Sigmoid colon (tissue), 4 donors: ENCODE measurements around the gene TMEFF2.

Experiments used
- EP300 ChIP-seq, 4 donors: sonication (generic); formaldehyde crosslinking; IDR thresholded peaks; one replicate each; pipeline ENCODE4 v1.6.1; 2017; ENCODE audit warnings: antibody characterized with exemption in 4 of 4
- POLR2A ChIP-seq, 2 donors: fragments of 450-650 bp; IDR thresholded peaks; one replicate each; pipeline ENCODE4 v1.6.1; 2016; ENCODE audit warnings: antibody characterized with exemption in 2 of 2, mild to moderate bottlenecking in 2 of 2, moderate library complexity in 2 of 2
- POLR2AphosphoS5 ChIP-seq, 4 donors: sonication (generic); formaldehyde crosslinking; IDR thresholded peaks; one replicate each; pipeline ENCODE4 v1.6.1; 2017; ENCODE audit warnings: antibody characterized with exemption in 4 of 4
- TF ChIP-seq, protein P1 (sequence below), 4 experiments: fragments of 450-650 bp in 3 of 4; fragments of 200-600 bp in 1 of 4; IDR thresholded peaks; one replicate each; pipeline ENCODE4 v1.5.1; 2016 to 2019; ENCODE audit warnings: antibody characterized with exemption in 4 of 4, mild to moderate bottlenecking in 3 of 4, moderate library complexity in 2 of 4

GRCh38 chr2:192186806-192187205, 7.9 kb downstream of the TMEFF2 start:
- TF ChIP-seq, protein P1, sequence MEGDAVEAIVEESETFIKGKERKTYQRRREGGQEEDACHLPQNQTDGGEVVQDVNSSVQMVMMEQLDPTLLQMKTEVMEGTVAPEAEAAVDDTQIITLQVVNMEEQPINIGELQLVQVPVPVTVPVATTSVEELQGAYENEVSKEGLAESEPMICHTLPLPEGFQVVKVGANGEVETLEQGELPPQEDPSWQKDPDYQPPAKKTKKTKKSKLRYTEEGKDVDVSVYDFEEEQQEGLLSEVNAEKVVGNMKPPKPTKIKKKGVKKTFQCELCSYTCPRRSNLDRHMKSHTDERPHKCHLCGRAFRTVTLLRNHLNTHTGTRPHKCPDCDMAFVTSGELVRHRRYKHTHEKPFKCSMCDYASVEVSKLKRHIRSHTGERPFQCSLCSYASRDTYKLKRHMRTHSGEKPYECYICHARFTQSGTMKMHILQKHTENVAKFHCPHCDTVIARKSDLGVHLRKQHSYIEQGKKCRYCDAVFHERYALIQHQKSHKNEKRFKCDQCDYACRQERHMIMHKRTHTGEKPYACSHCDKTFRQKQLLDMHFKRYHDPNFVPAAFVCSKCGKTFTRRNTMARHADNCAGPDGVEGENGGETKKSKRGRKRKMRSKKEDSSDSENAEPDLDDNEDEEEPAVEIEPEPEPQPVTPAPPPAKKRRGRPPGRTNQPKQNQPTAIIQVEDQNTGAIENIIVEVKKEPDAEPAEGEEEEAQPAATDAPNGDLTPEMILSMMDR (IDR thresholded peaks at IDR 0.05) = no peak
- TF ChIP-seq POLR2A (IDR thresholded peaks at IDR 0.05) = no peak
- TF ChIP-seq EP300 (IDR thresholded peaks at IDR 0.05) = no peak
- TF ChIP-seq POLR2AphosphoS5 (IDR thresholded peaks at IDR 0.05) = no peak
